Progenitor cell of endocrine pancreas (in vitro differentiated cells): Measurements from ENCODE around the gene STARD10. TPM values are rescaled to one million over a fixed set of nuclear protein-coding genes. Genes with fewer than 3 reads are reported as not detected.

Experiments
- DNase-seq: peaks from one replicate; pipeline ENCODE4 v3.0.0; 2021; ENCODE audit warnings: low spot score; ENCODE audit not compliant: unreplicated experiment
- H3K27ac Mint-ChIP-seq: 2 replicates; pipeline ENCODE4 v1.8.0; 2021; ENCODE audit warnings: mild to moderate bottlenecking, moderate library complexity, mixed read lengths
- H3K27me3 Mint-ChIP-seq: 2 replicates; pipeline ENCODE4 v1.8.0; 2021; ENCODE audit warnings: mixed read lengths
- H3K36me3 Mint-ChIP-seq: 2 replicates; pipeline ENCODE4 v1.8.0; 2022; ENCODE audit warnings: mixed read lengths; ENCODE audit not compliant: insufficient read depth
- H3K4me1 Mint-ChIP-seq: 2 replicates; pipeline ENCODE4 v1.8.0; 2021; ENCODE audit warnings: low read depth, mixed read lengths
- H3K4me3 Mint-ChIP-seq: 2 replicates; pipeline ENCODE4 v1.8.0; 2021; ENCODE audit warnings: low read depth, mild to moderate bottlenecking, moderate library complexity, mixed read lengths
- H3K9me3 Mint-ChIP-seq: 2 replicates; pipeline ENCODE4 v1.8.0; 2021; ENCODE audit warnings: low read depth, mixed read lengths
- total RNA-seq: library from RNA; stranded (reverse); gene quantifications from 2 replicates; pipeline ENCODE4 v1.2.1, GENCODE V29; 2021
- TF ChIP-seq, protein P1 (sequence below): fragments of 200-600 bp; sonication (generic); IDR thresholded peaks from one replicate; pipeline ENCODE4 v1.5.0; 2021; ENCODE audit warnings: antibody characterized with exemption, mild to moderate bottlenecking; ENCODE audit not compliant: unreplicated experiment

Gene STARD10
- total RNA-seq, 1 donor from 2014 or later = 212 TPM

DNA sequence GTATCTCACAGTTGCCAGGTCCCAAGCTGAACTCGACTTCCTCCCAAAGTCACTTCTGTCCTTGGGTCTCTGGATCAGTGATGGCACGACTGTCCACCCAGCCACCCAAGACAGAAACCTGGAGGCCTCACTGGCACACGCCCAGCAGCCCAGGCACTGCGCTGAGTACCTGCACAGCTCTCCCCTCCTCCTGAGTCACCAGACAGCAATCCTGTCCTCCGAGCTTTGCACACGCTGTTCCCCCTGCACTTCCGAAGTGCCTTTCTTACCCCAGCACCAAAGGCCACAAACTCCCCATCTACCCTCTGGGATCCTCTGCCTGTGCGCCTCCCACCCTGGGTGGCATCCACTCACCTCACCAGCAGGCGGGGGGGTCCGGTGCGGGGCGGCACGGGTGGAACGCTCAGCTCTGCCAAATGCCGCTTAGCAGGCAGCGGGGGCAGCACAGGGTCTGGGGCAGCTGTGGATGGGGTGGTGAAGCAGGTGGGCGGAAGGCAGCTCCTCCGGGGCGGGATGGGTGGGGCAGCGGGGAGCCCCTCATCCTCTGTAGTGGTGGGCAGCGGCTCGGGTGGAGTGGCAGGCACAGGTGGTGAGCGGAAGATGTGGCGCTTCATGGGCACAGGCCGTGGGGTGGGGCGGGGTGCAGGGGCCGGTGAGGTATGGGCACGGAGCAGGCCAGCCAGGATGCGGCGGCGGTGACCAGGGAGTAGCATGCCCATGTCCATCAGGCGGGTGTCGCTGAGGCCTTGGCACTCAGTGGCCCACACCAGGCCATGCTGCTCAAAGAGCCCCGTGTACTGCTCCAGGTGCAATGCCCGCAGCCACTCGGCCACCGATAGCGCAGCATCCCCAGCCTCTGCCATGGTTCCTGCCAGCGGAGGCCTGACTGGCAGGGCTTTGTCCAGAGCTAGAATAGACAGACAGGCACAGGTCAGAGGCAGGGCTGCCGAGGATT lies 67.3 kb downstream of the STARD10 start:
- Mint-ChIP-seq H3K27me3 (no peaks in the 10 kb centered on the region), H3K4me1 (peaks cover 10% of the 10 kb centered on the region), H3K4me3 (no peak overlapping the region), H3K36me3 (peaks cover 10% of the 10 kb centered on the region), H3K27ac (no peak overlapping the region), H3K9me3 (no peaks in the 10 kb centered on the region)
- DNase-seq = no peak
- TF ChIP-seq, protein P1, sequence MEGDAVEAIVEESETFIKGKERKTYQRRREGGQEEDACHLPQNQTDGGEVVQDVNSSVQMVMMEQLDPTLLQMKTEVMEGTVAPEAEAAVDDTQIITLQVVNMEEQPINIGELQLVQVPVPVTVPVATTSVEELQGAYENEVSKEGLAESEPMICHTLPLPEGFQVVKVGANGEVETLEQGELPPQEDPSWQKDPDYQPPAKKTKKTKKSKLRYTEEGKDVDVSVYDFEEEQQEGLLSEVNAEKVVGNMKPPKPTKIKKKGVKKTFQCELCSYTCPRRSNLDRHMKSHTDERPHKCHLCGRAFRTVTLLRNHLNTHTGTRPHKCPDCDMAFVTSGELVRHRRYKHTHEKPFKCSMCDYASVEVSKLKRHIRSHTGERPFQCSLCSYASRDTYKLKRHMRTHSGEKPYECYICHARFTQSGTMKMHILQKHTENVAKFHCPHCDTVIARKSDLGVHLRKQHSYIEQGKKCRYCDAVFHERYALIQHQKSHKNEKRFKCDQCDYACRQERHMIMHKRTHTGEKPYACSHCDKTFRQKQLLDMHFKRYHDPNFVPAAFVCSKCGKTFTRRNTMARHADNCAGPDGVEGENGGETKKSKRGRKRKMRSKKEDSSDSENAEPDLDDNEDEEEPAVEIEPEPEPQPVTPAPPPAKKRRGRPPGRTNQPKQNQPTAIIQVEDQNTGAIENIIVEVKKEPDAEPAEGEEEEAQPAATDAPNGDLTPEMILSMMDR = no peak

DNA sequence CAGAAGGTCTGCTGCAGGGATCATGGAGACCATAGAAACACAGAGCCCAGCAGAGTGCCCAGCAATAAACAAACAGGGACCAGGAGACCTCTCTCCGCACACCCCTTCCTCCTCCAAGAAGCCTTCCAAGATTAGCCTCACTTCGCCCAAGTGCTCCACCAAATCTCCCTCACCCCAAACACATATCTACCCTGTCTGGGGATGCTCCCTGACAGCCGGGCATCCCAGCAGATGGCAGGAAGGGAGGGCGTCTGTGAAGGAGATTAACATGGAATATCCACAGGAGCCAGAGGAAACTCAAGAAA lies 68.2 kb downstream of the STARD10 start:
- no peak for DNase-seq
- TF ChIP-seq, protein P1 = no peak
- H3K4me3 Mint-ChIP-seq = no peak overlapping the region
- peaks cover 6% of the 10 kb centered on the region for H3K36me3 Mint-ChIP-seq
- peaks cover 15% of the 10 kb centered on the region for H3K4me1 Mint-ChIP-seq
- no peak overlapping the region for H3K27ac Mint-ChIP-seq
- no peaks in the 10 kb centered on the region for H3K27me3 Mint-ChIP-seq
- H3K9me3 Mint-ChIP-seq = no peaks in the 10 kb centered on the region

DNA sequence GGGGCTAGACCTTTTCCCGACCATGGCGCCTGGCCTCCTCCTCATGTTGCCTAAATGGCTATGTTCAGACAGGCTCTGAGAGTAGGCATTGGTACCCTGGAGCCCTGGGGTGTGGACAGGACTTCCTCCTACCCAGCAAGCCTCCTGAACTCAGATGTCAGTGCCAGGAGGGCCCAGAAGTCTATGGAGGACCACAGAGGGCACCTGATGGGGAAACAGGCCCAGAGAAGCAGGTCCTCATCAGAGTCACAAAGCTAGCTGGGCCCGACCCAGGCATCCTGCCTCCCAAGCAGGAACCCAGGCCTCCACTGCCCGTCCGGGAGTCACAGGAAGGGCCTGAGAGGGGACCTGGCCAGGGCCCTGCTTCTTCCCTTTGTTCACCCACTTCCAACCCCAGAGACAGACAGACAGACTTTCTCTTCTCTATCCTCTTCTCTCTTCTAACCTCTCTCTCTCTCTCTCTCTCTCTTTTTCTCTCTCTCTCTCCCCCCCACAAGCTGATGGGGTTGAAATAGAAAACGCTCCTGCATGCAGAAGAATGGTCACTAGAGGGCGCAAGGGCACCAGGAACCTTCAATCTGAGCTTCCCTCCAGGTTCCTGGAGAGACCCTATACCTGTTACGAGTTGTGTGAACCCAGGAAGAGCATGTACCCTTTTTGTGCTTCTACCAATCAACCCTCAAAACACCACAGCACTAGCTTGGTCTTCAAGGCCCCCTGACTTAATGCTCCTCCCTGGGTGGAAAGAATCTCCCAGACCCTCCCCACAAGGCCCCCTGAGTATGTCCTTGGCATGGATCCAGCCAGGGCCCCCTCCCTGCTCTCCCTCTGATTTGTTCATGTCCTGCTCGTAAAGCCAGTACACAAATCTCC lies 68.8 kb downstream of the STARD10 start:
- H3K27ac Mint-ChIP-seq = peak overlapping the region; percentile 33
- H3K36me3 Mint-ChIP-seq = peaks cover 6% of the 10 kb centered on the region
- peak; percentile 68 for DNase-seq
- no peaks in the 10 kb centered on the region for H3K27me3 Mint-ChIP-seq
- no peak overlapping the region for H3K4me3 Mint-ChIP-seq
- no peaks in the 10 kb centered on the region for H3K9me3 Mint-ChIP-seq
- TF ChIP-seq, protein P1 = peak; percentile 88
- peaks cover 19% of the 10 kb centered on the region for H3K4me1 Mint-ChIP-seq

DNA sequence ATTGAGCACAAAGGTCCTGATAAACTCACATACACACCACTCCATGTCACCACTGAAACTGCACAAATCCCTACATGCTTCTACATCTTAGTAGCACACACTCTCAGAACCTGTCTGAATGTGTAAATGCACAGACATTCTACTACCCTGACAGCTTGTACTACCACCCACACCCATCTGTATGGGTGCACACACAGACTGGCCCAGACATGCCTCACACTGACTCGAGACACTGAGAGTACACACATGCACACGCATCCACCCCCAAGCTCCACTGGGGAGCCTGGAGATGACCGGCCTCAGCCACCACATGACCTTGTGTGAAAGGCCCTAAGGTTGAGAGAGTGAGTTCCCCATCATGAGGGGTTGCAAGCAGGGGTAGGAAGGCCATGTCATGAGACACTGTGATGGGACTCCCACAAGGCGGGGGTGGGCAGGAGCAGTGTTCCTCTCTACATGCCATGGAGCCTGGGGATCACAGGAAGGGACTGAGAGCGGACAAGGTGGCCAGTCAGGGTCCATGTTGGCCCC lies 69.8 kb downstream of the STARD10 start:
- Mint-ChIP-seq H3K9me3 (no peaks in the 10 kb centered on the region), H3K4me1 (peaks cover 19% of the 10 kb centered on the region), H3K4me3 (no peak overlapping the region), H3K27ac (no peak overlapping the region), H3K36me3 (peaks cover 4% of the 10 kb centered on the region), H3K27me3 (no peaks in the 10 kb centered on the region)
- no peak for DNase-seq
- TF ChIP-seq, protein P1 = no peak

DNA sequence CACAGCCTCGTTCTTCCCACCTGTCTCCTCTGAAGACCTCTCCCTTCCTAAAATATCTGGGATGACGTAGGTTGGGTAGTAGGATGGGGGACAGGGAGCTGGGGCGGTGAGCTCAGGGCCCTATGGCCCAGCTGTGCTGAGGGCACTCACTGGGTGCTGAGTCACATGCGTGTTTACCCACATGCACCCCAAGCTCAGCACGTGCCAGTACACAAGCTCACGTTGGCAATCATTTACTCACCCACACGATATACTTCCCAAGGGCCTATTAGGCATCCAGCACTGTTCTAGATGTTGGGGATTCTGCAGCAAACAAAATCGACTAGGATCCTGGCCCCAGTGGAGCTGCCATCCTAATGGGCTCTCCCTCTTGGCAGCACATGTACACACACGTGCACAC lies 70.3 kb downstream of the STARD10 start:
- H3K27ac Mint-ChIP-seq = no peak overlapping the region
- TF ChIP-seq, protein P1 = no peak
- H3K4me1 Mint-ChIP-seq = peaks cover 19% of the 10 kb centered on the region

More for the DNA sequence above, 70.3 kb downstream of the STARD10 start:
- H3K36me3 Mint-ChIP-seq = peaks cover 4% of the 10 kb centered on the region
- no peak for DNase-seq
- H3K9me3 Mint-ChIP-seq = no peaks in the 10 kb centered on the region
- no peaks in the 10 kb centered on the region for H3K27me3 Mint-ChIP-seq
- no peak overlapping the region for H3K4me3 Mint-ChIP-seq
